HG03342 (cell line): ENCODE results near the gene NFIB.

Source experiments
- ATAC-seq: cut with Tn5 transposase; IDR thresholded peaks from one replicate; pipeline ENCODE4 v1.9.1; 2021; ENCODE audit warnings: mild to moderate bottlenecking, moderate library complexity; ENCODE audit not compliant: unreplicated experiment

NFIB gene

GRCh38 chr9:14321517-14322130 lies 7.7 kb upstream of the NFIB start:
- ATAC-seq, result no peak

- ATAC-seq, result no peak
Measured at GRCh38 chr9:14320271-14321181, 6.6 kb upstream of the NFIB start.

- ATAC-seq, result no peak
Measured at GRCh38 chr9:14318934-14319580, 5.1 kb upstream of the NFIB start.

- ATAC-seq, result no peak
Measured at GRCh38 chr9:14318361-14318760, 4.4 kb upstream of the NFIB start.

- ATAC-seq, result peak; percentile 17
Measured at GRCh38 chr9:14317667-14318320, 3.9 kb upstream of the NFIB start.

- no peak for ATAC-seq
Measured at GRCh38 chr9:14316602-14317300, 2.8 kb upstream of the NFIB start.

- no peak for ATAC-seq
Measured at GRCh38 chr9:14315875-14316601, 2.1 kb upstream of the NFIB start.

GRCh38 chr9:14314929-14315874 lies 1.3 kb upstream of the NFIB start:
- peak; percentile 35 for ATAC-seq

- ATAC-seq, result peak; percentile 1
Measured at GRCh38 chr9:14314424-14314928, 535 bp upstream of the NFIB start.

GRCh38 chr9:14313378-14313940 lies 482 bp downstream of the NFIB start:
- ATAC-seq, result no peak

GRCh38 chr9:14312719-14313377 lies 1.1 kb downstream of the NFIB start:
- ATAC-seq, result no peak

GRCh38 chr9:14311956-14312685 lies 1.8 kb downstream of the NFIB start:
- ATAC-seq, result no peak

GRCh38 chr9:14311171-14311949 lies 2.6 kb downstream of the NFIB start:
- ATAC-seq, result no peak

GRCh38 chr9:14310311-14310710 lies 3.6 kb downstream of the NFIB start:
- ATAC-seq, result no peak

- ATAC-seq, result no peak
Measured at GRCh38 chr9:14309403-14309802, 4.5 kb downstream of the NFIB start.

GRCh38 chr9:14308853-14309145 lies 5.1 kb downstream of the NFIB start:
- ATAC-seq, result no peak
